ENCODE results near the gene ROBO1.

Gene ROBO1

DNA sequence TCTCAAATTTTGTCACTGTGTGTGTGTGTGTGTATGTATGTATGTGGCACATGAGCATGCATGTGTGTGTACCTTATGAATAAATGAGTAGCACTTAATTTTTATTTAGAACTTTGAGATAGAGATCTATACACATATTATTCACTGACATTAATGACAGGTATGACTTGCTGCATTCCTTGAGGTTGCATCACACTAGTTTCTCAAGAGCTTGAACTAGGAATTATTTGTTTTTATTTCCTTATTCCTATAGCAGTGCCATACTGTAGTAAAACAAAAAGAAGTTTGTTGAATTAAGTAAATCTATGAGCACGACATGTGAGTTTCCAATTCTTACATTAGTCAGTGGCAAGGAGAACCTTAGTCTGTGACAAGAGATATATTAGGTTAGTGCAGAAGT lies 943.9 kb downstream of the ROBO1 start:
- no peak for DNase-seq

DNA sequence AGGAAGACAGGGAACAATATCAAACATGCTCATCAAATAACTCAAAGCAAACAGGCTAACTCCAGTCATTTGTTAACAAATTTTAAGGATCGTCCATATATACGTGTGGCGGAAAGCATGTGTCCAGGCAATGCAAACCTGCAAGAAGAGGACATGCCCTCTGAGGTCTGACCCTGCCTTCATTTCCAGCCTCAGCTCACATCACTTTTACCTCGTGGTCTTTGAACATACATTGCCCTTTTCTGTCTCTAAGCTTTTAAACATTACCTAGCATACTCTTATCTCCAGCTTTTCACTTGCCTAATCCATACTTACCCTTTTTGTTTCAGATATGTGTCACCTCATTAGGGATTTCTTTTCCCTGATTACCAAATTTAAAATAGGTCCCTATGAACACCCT lies 944.4 kb downstream of the ROBO1 start:
- DNase-seq = no peak

- no peak for DNase-seq
Observed at GRCh38 chr3:78822726-78823125, 945.1 kb downstream of the ROBO1 start.

DNA sequence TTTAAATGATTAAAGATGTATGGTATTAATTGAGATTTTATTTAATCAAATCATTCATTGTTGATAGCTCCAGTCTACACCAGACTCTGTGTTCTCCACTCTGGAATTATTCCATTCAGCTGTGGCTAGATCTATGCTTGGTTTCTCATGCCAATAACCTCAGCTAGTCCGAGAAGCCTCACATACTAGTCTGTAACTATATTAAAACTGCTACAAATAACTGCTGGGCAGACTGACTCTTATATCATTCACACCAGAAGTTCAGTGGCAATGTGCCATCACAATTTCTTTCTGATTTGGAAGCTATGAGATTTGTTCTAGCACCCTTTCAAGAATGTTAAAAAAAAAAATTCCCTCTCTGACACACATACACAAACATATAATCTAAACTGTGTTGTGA lies 947.3 kb downstream of the ROBO1 start:
- no peak for DNase-seq

- DNase-seq = no peak
Observed at GRCh38 chr3:78818161-78818985, 949.4 kb downstream of the ROBO1 start.

DNA sequence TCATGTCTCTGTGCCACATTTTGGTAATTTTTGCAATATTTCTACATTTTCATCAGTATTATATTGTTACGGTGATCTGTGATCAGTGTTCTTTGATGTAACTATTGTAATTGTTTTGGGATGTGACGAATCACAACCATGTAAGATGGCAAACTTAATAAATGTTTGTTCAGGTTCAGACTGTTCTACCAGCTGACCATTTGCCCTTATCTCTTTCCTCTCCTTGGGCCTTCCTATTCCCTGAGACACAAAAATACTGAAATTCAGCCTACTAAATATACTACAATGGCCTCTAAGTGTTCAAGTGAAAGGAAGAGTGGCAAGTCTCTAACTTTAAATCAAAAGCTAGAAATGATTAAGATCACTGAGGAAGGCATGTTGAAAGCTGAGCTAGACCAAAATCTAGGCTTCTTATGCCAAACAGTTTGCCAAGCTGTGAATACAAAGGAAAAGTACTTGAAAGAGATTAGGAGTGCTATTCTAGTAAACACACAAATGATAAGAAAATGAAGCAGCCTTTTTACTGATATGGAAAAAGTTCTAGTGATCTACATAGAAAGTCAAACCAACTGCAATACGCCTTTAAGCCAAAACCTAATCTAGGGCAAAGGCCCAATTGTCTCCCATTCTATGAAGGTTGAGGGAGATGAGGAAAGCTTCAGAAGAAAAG lies 952.8 kb downstream of the ROBO1 start:
- DNase-seq = no peak

DNA sequence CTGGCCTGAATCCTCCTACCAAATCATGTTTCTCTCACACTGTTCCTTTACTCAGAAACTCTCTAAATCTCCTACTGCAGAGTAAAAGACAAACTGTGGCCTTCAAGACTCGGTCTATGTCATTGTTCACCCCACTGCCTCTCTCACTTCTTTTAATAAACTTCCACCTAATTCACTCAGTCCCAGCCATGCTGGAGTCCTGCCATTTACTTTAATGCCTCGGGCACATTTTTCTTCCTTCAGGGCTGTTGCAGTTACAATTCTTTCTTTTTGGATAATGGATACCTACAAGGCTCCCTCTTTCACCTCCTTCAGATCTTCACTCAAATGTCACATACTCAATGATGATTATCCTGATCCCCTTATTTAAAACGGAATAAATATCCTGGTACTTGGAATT lies 955.6 kb downstream of the ROBO1 start:
- no peak for DNase-seq

DNA sequence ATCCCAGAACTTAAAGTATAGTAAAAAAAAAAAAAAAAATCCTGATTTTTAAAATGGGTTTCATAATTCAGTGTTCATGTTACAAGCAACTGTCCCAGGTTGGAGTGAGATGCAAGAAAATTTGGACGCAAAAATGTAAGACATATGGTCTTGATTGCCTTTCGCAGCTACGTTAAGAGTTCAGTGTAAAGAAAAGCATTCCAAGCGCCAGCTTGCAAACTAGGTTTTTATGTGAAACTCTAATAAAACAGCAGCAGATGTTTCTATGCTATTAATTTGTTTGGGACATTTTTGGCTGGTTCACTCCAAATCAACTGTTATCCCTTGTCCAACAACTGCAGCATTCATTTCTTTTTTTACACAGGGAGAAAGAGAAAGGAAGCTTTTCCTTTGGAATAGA lies 957.8 kb downstream of the ROBO1 start:
- DNase-seq = peak; percentile 36

- DNase-seq = no peak
Observed at GRCh38 chr3:78804251-78805037, 963.4 kb downstream of the ROBO1 start.

- no peak for DNase-seq
Observed at GRCh38 chr3:78802562-78802930, 965.3 kb downstream of the ROBO1 start.

- no peak for DNase-seq
Observed at GRCh38 chr3:78801926-78802561, 965.8 kb downstream of the ROBO1 start.

DNA sequence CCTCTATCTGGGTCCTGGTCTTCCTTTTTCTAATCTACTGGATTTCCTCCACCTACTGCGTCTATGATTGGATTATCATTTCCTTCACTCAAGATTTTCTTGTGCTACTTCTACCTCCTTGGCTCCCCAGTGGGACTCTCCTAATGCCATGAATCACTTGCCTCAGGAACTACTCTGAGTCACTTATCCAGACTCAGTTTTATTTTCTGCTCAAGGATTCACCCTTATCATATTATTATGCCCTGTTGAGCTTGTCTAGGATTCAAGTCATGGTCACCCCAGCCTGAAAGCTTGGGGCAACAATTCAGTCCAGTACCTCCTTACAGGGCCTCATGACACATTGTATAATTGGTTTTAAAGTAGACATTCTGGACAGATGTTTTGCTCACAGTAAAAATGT lies 968.1 kb downstream of the ROBO1 start:
- DNase-seq = no peak

DNA sequence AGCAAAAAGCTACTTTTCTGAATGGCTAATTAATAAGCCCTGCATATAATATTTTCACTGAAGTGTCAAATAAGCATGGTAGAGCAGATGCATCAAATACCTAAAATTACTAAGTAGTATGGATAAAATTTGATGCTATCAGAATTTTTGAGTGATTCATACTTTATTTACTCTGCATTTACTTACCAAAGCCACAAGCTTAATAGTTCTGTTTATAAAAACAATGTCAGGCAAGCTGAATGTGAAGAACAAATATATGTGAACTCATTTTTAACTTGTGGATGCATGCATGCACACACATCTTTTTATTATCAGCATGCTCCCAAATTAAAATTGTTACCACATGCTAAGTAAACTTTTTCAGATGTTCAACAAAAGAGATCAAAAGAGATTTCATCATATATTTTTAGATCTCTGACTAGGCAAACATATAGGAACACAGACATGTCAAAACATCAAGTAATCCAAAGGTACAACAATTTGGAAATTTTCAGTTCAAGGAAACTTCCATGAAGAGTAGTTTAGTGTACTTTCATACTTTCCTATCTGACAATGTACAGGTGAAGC lies 969.4 kb downstream of the ROBO1 start:
- no peak for DNase-seq

DNA sequence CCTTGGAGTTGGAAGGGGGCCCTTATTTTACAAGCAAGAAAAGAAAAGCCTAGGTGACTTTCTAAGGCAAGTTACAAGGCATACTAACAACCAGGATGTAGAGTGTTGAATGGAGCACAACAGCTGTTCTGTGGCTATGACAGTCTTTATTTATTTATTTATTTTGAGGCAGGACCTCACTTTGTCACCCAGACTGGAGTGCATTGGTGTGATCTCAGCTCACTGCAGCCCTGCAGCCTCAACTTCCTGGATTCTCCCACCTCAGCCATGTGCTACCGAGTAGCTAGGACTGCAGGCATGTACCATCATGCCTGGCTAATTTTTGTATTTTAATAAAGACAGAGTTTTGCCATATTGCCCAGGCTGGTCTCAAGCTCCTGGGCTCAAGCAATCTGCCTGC lies 973.4 kb downstream of the ROBO1 start:
- no peak for DNase-seq

DNA sequence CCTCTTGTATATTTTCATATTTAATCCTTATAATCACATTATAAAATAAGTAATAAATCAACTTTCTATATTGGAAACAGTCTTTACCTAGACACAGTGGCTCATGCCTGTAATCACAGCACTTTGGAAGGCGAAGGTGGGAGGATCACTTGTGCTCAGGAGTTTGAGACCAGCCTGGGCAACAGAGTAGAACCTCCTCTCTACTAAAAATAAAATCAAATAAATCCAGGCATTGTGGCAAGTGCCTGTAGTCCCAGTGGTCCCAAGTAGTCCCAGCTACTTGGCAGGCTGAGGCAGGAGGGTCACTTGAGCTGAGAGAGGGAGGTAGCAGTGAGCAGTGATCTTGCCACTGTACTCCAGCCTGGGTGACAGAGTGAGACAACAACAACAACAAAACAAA lies 975.1 kb downstream of the ROBO1 start:
- no peak for DNase-seq

DNA sequence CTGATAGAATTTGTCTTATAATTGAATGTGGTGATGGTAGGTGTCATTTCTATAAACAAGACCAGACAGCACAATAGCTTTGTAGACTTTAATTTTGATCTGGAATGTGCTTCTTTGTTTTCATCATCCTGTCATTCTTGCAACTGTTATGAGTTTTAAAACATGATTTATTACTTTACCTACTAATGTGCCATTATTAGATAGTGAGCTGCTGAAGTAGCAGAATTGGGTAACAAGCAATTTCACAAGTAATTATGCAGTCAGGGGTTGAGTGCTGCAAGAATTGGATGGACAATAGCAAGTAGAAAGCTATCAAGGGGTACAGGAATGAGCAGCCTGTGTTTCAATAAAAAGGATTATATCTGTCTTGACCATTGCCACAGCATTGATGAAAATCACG lies 975.6 kb downstream of the ROBO1 start:
- DNase-seq = no peak

DNA sequence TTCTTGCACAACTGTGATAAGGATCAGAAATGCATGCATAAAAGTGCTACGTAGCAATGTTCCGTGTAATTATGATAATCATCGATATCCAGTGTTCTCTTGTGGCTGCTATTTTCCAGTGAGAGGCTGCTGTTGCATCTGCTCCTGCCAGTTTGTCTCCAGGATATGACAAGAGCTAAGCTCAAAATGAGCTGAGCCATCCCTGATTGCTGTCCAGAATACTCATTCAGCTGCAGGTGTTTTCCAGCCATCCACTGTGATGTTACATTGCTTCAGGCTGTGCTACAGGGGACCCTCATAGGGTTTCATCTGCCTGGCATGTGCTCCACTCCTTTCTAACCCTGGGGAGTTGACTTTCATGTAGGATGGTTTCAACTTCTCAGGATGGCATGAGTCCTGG lies 976.0 kb downstream of the ROBO1 start:
- no peak for DNase-seq

DNA sequence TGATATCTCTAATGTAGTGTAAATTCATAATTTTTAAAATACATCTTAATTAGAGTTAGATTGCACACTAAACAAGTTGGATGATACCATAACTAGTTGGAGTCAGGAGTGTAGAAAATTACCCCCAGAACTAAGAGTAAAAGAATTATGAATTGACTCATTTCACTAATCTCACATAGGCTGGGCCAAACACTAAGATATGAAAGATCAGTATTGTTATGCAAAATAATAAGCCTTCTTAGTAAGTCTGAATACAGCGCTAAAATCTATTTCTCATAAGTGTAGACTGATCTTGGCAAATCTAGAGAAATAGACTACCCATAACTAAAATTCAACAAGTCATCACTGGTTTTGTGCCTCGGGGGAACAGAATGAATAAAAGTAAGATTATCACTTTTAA lies 979.0 kb downstream of the ROBO1 start:
- no peak for DNase-seq

DNA sequence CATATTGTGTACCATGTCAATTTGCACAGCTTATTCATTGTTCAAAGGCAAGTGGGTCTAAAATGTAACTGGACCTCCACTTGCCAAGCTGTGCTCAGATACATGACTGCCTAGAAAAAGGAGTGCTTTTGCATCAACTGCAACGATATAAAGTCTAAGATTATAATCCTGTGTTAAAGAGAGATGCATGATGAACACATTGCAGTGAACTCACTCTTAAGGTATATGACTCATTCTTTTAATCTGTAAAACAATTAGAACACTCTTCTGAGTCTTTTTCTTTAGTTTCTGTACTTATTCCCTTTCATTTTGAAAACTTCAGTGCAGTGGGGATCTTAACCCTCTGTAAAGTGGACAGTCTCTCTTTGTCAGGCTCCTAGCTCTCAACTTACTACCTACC lies 982.8 kb downstream of the ROBO1 start:
- no peak for DNase-seq

GRCh38 chr3:78781351-78781750 lies 986.4 kb downstream of the ROBO1 start:
- peak; percentile 49 for DNase-seq

DNA sequence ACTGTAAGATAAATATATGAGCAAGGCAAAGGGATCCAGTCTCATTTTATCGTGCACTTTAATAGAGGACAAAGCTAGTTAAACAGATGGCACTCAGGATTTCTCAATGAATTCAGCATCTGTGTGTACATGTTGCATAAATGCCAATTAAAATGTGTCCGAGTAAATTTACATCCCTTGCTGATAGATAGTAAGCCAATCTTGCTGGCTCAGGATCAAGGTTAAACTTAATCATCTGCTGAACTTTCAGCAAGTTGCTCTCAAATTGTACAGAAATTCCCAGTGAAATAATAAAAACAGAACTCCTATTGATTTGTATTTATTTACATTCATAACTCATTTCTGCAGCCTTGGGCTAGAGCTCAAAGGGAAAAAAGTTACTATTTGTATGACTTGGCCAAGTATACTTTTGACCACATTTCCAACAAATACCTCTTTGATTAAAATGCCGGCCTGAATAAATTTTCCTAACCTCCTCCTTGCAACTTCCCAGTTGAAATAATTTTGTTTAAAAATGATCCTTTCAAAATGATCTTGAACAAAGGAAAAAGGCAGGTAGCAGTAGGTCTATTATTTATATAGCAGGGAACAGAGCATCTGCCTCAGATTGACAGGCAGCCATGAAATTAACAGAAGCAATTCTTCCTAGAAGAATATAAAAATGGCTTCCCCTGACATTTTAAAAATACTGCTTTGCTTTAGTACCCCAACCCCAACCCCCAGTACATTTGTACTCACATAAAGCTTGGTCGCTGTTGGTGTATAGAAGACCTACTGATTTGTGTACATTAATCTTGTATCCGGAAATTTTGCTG lies 1001.9 kb downstream of the ROBO1 start:
- peak; percentile 85 for DNase-seq

GRCh38 chr3:78764634-78765033 lies 1003.2 kb downstream of the ROBO1 start:
- DNase-seq = no peak
